ENCODE results near the gene POU6F2. TPM values are rescaled to one million over a fixed set of nuclear protein-coding genes. Genes with fewer than 3 reads are reported as not detected.

The POU6F2 gene
- total and polyA plus RNA-seq, 2 donors (not counting 1 experiment from before 2014, with no cell fraction given): 0.47 TPM; not detected in 1

DNA sequence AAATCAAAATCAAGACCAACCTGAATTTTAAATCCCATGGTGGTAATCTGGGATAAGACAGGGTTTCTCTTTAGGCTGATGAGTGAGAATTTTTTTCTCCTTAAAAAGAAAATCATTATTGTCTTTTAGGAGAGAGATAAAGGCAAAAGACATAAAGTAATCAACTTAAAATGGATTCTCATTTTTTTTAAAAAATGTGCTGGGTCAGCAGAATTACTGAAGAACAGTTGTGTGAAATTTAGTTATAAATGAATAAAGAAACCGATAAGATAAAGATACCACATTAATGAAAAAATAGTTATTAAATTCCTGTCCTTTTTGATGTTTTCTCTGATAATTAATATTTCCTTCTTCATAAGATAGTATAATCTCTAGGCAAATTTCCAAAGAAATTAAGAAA lies 427.2 kb downstream of the POU6F2 start:
- CTCF ChIA-PET: no interaction called here
- no peaks in the 10 kb centered on the region for H3K27me3 ChIP-seq (replicated peaks in 1 of 4; ENCODE audit: control extremely low read depth in 1 of 4, control insufficient read depth in 3 of 4, insufficient read depth in 4 of 4, low read length in 3 of 4)
- H3K36me3 ChIP-seq (replicated peaks in 1 of 2; ENCODE audit: control extremely low read depth in 1 of 2, control insufficient read depth in 1 of 2, extremely low read depth in 1 of 2, insufficient read depth in 2 of 2, low read length in 1 of 2): no peaks in the 10 kb centered on the region
- no peak for TF ChIP-seq EZH2 (IDR thresholded peaks at IDR 0.05; ENCODE audit: borderline replicate concordance, insufficient read depth, low read depth, low read length, poor library complexity, severe bottlenecking)
- TF ChIP-seq, protein P1, sequence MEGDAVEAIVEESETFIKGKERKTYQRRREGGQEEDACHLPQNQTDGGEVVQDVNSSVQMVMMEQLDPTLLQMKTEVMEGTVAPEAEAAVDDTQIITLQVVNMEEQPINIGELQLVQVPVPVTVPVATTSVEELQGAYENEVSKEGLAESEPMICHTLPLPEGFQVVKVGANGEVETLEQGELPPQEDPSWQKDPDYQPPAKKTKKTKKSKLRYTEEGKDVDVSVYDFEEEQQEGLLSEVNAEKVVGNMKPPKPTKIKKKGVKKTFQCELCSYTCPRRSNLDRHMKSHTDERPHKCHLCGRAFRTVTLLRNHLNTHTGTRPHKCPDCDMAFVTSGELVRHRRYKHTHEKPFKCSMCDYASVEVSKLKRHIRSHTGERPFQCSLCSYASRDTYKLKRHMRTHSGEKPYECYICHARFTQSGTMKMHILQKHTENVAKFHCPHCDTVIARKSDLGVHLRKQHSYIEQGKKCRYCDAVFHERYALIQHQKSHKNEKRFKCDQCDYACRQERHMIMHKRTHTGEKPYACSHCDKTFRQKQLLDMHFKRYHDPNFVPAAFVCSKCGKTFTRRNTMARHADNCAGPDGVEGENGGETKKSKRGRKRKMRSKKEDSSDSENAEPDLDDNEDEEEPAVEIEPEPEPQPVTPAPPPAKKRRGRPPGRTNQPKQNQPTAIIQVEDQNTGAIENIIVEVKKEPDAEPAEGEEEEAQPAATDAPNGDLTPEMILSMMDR (IDR thresholded peaks at IDR 0.05): no peak
- H2AFZ ChIP-seq (ENCODE audit: insufficient read depth, low read depth, low read length, poor library complexity, severe bottlenecking): no peak overlapping the region
- no peaks in the 10 kb centered on the region for H4K20me1 ChIP-seq (ENCODE audit: control insufficient read depth, insufficient read depth, low read length, poor library complexity, severe bottlenecking)
- H3K4me2 ChIP-seq (replicated peaks; ENCODE audit: low read depth, low read length, poor library complexity, severe bottlenecking): no peak overlapping the region
- H3K4me1 Mint-ChIP-seq: no peaks in the 10 kb centered on the region
- no peak overlapping the region for H3K27ac Mint-ChIP-seq
- peaks cover 8% of the 10 kb centered on the region for H3K27me3 Mint-ChIP-seq
- no peak overlapping the region for H3K9ac ChIP-seq (ENCODE audit: low read length)
- no peaks in the 10 kb centered on the region for H3K4me1 ChIP-seq (ENCODE audit: control insufficient read depth in 2 of 2, insufficient read depth in 2 of 2, low read length in 2 of 2)
- no peak overlapping the region for H3K4me3 Mint-ChIP-seq
- WGBS (ENCODE audit: insufficient coverage): no CpG with 5 or more reads among the region's 1 CpG
- ATAC-seq (ENCODE audit: low read depth) (no peak), DNase-seq (no peak)
- H3K9me3 ChIP-seq (ENCODE audit: control extremely low read depth in 1 of 3, control insufficient read depth in 2 of 3, insufficient read depth in 1 of 3, low read length in 2 of 3): no peaks in the 10 kb centered on the region
- H3K79me2 ChIP-seq (ENCODE audit: control insufficient read depth, insufficient read depth, low read length): no peaks in the 10 kb centered on the region
- H3K27ac ChIP-seq (ENCODE audit: low read length in 2 of 2): no peak overlapping the region
- no peak overlapping the region for H3K4me3 ChIP-seq (ENCODE audit: control extremely low read depth in 1 of 5, extremely low read depth in 1 of 5, insufficient read depth in 1 of 5, low read depth in 2 of 5, low read length in 4 of 5)
- no peaks in the 10 kb centered on the region for H3K9me3 Mint-ChIP-seq (ENCODE audit: insufficient read depth)
- POLR2A ChIA-PET: no interaction called here
- intact Hi-C loops (cut with micrococcal nuclease): no loop called here

DNA sequence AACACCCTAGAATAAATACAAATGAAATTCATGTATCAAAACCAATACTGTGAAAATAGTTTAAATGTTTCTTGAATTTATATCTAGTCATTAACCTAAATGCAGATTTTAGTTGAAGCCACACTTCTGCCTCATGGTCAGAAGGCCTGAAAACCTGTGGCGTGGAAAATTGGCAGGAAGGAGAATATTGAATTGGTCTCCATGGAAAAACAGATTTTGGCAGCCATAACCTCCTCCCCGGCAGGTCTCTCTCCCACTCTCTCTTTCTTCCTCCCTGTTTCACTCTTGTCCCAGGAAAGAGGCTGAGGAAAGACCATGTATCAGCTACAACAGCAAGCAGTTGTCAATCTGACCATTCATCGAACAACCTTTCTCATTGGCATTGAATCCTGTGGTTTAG lies 427.9 kb downstream of the POU6F2 start:
- no peak overlapping the region for H3K27ac Mint-ChIP-seq
- H2AFZ ChIP-seq (ENCODE audit: insufficient read depth, low read depth, low read length, poor library complexity, severe bottlenecking): no peak overlapping the region
- no peak overlapping the region for H3K9ac ChIP-seq (ENCODE audit: low read length)
- no peaks in the 10 kb centered on the region for H3K9me3 Mint-ChIP-seq (ENCODE audit: insufficient read depth)
- H3K4me1 ChIP-seq (ENCODE audit: control insufficient read depth in 2 of 2, insufficient read depth in 2 of 2, low read length in 2 of 2): no peaks in the 10 kb centered on the region
- H3K27me3 Mint-ChIP-seq: peaks cover 8% of the 10 kb centered on the region
- ChIA-PET POLR2A (no interaction called here), CTCF (no interaction called here)
- no peaks in the 10 kb centered on the region for H3K36me3 ChIP-seq (replicated peaks in 1 of 2; ENCODE audit: control extremely low read depth in 1 of 2, control insufficient read depth in 1 of 2, extremely low read depth in 1 of 2, insufficient read depth in 2 of 2, low read length in 1 of 2)
- WGBS (ENCODE audit: insufficient coverage): 90% methylated on average over 2 of the region's 3 CpGs
- H3K4me3 Mint-ChIP-seq: no peak overlapping the region
- intact Hi-C loops (cut with micrococcal nuclease): no loop called here
- ATAC-seq (ENCODE audit: low read depth): no peak
- no peaks in the 10 kb centered on the region for H4K20me1 ChIP-seq (ENCODE audit: control insufficient read depth, insufficient read depth, low read length, poor library complexity, severe bottlenecking)
- no peak for DNase-seq
- H3K27ac ChIP-seq (ENCODE audit: low read length in 2 of 2): no peak overlapping the region
- H3K9me3 ChIP-seq (ENCODE audit: control extremely low read depth in 1 of 3, control insufficient read depth in 2 of 3, insufficient read depth in 1 of 3, low read length in 2 of 3): no peaks in the 10 kb centered on the region
- no peaks in the 10 kb centered on the region for H3K27me3 ChIP-seq (replicated peaks in 1 of 4; ENCODE audit: control extremely low read depth in 1 of 4, control insufficient read depth in 3 of 4, insufficient read depth in 4 of 4, low read length in 3 of 4)
- H3K4me2 ChIP-seq (replicated peaks; ENCODE audit: low read depth, low read length, poor library complexity, severe bottlenecking): no peak overlapping the region
- H3K79me2 ChIP-seq (ENCODE audit: control insufficient read depth, insufficient read depth, low read length): no peaks in the 10 kb centered on the region
- H3K4me3 ChIP-seq (ENCODE audit: control extremely low read depth in 1 of 5, extremely low read depth in 1 of 5, insufficient read depth in 1 of 5, low read depth in 2 of 5, low read length in 4 of 5): no peak overlapping the region
- no peaks in the 10 kb centered on the region for H3K4me1 Mint-ChIP-seq
- no peak for TF ChIP-seq EZH2 (IDR thresholded peaks at IDR 0.05; ENCODE audit: borderline replicate concordance, insufficient read depth, low read depth, low read length, poor library complexity, severe bottlenecking)
- TF ChIP-seq, protein P1 (IDR thresholded peaks at IDR 0.05): no peak
